Measurements from ENCODE around the gene EVI2B.
A peak's percentile ranks its signal among the peaks of the same experiment; 100 is the strongest.
"Not testable (repeated sequence)": the region's sequence is repeated elsewhere in the genome, so short reads cannot be mapped to it uniquely, and the experiment has no call there.

The EVI2B gene

DNA sequence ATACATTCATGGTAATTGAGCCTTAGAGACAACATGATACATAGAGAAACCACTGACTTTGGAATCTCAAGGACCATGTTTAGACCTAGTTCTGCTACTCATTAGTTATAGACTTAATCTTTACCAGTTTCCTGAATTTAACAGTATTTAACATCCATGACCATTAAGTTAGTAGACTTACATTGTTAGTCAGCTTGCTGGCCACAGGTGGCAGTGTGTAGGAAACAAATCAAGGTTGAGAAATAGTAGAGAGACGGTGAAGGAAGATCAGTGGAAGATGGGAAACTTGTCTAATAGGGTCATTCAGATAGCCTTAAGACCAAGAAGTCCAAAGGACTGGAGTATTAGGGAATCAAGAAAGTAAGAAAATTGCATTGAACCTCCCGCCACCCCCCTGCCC lies 47.8 kb downstream of the EVI2B start:
- peak; percentile 38 for DNase-seq

DNA sequence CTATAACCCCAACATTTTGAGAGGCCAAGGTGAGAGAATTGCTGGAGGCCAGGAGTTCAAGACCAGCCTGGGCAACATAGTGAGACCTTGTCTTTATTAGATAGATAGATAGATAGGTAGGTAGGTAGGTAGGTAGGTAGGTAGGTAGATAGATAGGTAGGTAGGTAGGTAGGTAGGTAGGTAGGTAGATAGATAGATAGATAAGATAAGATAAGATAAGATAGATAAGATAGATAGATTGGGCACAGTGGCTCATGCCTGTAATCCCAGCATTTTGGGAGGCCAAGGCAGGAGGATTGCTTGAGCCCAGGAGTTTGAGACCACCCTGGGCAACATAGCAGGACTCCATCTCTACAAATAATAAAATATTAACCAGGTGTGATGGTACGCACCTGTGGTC lies 50.9 kb downstream of the EVI2B start:
- DNase-seq: not testable (repeated sequence)

DNA sequence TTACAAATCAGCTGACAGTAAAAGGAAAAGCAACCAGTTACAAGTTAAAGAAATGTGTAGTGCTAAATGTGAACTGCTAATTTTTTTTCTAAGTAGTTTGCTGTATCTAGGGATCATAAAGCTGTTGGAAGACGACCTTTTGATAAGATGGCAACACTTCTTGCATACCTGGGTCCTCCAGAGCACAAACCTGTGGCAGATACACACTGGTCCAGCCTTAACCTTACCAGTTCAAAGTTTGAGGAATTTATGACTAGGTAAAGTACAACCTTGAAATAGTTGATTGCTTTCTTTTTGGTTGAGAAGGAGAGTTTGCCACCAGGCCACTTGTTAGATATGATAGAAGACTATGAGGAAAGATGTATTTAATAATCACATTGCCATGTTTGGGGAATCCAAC lies 52.3 kb downstream of the EVI2B start:
- no peak for DNase-seq

DNA sequence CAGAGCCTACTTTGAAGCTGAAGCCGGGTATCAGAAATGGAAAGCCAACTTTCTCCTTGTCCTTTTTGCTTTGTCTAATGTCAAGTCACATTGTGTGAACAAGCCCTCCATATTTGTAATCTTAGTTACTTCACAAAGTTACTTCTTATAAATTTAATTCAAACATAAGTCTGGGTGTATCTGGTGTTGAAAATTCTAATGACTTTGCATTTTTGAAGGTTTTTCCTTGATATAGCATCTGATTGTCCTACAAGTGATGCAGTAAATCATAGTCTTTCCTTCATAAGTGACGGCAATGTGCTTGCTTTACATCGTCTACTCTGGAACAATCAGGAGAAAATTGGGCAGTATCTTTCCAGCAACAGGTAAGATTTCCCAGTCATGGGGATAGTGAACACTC lies 53.7 kb downstream of the EVI2B start:
- no peak for DNase-seq

DNA sequence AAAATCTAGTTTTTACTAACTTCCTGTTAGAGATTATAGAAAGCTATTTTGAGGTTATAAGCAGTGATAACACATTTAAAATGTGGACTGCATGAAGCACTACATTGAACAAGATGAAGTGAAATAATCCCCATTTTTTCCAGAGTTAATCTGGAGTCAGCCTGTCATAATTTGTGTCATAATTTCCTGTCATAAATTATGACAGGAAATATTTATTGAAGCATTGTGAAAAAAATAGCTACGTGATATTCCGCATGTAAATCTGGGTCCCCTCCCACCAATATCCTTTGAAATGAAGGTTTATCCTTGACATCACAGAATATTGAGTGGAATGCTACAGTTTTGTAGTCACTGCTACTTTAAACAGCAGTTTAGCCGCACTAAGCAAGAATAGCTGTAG lies 56.9 kb downstream of the EVI2B start:
- no peak for DNase-seq

DNA sequence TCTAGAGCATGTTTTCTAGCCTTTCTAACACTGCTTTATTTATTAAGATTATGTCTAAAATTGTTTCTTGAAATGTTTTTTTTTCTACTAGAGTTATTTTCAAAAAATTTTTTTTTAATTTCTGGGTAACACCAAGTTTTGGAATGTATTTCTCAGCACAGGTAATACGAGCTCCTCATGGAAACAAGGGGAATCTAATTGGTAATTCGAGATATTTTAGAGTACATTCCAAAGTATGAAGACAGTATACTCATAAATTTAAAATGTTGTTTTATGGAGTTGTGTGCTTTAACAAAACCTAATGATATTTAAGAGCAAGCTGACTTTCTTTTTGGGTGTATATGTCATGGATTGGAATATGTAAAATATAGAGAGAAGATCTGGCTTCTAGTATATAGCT lies 59.2 kb downstream of the EVI2B start:
- DNase-seq: no peak

Measured in HCEC 1CT (cell line).